HG03108 (cell line): Measurements from ENCODE around the gene STRA6.

Experiments
- ATAC-seq: cut with Tn5 transposase; IDR thresholded peaks from one replicate; pipeline ENCODE4 v1.9.1; 2021; ENCODE audit warnings: moderate library complexity; ENCODE audit not compliant: unreplicated experiment

STRA6 gene, protein sequence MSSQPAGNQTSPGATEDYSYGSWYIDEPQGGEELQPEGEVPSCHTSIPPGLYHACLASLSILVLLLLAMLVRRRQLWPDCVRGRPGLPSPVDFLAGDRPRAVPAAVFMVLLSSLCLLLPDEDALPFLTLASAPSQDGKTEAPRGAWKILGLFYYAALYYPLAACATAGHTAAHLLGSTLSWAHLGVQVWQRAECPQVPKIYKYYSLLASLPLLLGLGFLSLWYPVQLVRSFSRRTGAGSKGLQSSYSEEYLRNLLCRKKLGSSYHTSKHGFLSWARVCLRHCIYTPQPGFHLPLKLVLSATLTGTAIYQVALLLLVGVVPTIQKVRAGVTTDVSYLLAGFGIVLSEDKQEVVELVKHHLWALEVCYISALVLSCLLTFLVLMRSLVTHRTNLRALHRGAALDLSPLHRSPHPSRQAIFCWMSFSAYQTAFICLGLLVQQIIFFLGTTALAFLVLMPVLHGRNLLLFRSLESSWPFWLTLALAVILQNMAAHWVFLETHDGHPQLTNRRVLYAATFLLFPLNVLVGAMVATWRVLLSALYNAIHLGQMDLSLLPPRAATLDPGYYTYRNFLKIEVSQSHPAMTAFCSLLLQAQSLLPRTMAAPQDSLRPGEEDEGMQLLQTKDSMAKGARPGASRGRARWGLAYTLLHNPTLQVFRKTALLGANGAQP

DNA sequence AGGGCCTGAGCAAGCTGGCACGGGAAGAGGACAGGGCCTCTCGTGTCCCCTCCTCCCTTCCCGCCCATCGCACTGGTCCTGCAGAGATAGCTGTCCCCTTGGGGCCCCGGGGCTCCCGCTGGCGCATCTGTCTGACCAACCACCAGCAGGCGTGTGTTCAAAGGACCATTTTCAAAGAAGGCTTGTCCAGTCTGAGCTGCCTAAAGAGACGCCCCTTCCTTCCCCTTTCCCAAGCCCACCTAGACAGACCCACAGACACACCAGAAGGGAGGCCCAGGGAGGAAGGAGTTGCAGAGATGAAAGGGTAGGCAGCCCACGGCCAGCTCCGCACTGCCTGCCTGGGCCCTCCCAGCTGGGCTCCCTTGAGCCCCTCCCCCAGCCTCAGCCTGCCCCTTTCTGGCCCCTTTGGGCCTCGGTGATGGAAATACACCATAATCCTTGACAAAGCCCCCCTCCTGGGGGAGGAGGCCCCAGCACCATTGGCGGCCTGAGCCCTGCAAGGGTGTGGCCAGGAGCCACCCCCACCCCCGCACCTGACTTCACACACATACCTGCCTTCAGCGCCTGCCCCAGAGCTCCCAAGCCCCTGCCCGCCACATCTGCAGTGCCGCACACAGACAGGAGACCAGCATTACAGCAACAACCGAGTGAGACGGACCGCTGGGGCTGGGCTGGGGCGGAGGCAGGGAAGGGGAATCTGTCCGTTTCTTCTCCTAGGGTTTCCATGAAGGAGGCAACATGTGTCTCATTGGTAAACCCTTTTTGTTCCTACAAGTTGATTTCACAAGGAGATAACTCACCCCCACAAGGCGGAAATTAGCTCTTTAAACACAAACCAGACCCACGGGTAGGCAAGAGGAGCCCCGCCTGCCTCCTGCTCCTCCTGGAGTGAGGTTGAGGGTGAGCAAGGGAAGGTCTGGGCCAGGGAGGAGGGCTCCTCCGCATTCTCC is at the start of gene STRA6:
Gene STRA6 (minus strand): TSS at position 336 of the 950 bp plus-strand sequence. CDS start 520 bp downstream, outside the sequence.
- no peak for ATAC-seq

DNA sequence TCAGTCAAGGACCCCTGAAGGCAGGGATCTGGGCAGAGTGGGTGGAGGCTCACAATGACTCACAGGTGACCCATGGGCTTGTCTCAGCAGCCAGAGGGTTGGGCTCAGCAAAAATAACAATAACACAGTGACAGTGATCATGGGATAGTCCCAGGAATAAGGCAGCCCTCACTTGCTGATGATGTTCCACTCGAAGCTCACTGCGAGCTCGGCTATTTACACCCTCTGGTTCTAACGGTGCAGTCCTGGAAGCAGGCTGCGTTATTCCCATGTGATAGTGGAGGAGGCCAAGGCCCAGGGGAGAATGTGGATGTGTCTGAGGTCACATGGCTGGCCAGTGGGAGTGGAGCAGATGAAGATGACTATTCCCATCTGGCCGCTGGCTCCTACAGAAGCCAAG is 49.7 kb upstream of the STRA6 start:
- no peak for ATAC-seq

DNA sequence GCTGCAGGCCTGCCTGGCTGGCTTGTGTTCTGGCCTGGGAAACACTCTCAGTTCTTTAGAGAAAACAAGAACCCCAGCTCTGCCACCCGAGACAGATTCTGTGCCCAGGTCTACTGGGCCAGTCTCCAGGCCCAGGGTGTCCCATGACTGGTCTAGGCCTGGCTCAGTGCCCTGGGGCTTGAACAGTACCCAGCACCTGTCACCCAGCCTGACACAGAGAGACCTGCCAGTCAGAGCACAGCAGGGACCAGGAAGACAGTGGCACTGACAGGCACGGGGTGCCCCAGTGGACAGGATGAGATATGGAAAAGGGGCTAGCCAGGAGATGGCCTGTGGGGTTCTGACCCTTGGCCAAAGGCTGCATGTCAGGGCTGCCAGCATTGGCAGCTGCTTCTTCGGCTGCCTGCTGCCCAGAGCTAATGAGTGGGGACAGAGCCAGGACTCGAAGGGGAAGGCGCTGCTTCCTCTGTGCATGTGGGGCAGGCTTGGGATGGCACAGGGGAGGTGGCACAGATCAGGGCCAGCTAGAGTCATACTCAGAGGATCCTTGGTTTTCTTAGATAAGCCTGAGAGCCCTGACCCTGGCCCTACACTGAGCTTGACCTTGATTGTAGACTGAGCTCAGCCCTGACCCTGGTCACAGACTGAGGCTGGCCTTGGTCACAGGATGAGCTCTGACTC is 48.7 kb upstream of the STRA6 start:
- ATAC-seq, result no peak

DNA sequence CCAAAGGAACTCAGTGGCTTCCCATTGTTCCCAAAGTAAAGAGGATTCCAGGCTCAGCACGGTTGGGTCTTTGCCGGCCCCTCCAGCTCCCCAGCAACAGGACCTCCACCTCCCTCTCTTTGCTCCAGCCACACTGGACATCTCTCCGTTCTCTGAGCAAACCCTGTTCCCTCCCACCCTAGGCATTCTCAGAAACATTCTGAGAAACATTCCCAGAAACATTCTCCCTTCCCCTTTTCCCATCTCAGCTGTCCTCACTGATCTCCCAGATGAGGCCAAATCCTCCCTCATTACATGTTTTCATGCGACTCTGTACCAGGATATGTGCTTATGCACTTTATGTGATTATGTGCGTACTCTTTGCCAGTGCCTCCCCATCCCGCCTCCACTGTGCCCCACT is 47.7 kb upstream of the STRA6 start:
- no peak for ATAC-seq

DNA sequence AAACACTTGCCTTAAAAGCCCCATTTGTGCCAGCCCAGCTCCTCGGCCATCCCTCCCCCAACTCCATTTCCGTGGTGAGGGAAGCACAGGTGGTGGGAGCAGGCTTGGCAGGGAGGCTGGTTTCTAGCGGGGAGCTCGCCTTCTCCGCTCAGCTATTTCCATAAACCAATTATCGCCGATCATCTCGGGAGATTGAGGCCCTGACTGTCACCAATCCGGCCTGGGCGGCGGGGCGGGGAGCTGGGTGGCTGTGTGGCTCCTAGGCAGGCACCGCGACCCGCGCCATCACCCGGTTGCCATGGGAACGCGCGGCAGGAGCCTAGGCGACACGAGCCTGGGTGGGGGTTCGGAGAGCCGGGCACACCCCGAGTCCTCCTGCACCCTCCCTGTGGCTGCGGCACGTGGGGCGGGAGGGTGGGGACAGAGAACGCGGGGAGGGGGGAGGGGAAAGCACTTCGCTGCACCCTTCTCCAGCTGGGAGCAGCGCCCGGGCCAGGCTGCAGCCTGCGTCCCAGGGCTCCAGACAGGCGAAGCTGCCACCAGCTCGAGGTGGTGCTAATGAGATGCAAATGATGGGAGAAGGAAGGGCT is 42.9 kb upstream of the STRA6 start:
- no peak for ATAC-seq

DNA sequence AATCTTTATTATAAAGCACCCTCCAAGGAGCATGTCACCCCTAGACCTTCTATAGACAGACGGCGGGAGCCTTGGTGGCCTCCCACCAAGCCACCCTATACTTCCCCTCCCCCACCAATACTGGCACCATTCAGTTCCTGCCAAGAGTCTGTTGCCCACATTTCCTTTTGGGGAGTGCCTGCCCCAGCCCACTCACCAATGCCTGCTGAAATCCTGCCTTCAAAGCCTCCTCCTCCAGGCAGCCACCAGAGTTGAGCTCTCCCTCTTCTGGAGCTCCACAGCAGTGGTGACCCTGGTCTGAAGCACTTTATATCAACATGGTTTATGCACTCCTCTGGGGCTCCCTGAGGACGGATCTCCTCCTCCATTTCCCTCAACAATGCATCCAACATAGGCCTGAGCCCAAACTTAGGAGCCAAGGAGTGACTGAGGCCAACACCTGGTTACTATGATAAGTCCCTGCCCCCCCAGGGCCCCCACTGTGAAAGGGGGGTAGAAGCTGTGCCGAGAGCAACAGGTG is 42.3 kb upstream of the STRA6 start:
- no peak for ATAC-seq

DNA sequence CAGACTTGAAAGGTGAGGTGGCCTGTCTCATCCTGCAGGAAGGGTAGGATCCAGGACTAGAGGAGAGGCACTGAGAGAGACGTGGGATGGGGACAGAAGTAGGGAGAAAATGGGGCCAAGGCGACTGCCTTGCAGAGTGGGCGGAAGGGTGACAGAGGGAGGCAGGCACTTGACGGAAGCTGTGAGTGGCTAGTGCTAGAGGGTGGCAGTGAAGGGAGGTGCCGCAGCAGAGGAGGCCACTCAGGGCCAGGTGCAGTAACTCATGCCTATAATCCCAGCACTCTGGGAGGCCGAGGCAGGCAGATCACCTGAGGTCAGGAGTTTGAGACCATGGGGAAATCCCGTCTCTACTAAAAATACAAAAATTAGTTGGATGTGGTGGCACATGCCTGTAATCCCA is 40.8 kb upstream of the STRA6 start:
- ATAC-seq, result no peak

DNA sequence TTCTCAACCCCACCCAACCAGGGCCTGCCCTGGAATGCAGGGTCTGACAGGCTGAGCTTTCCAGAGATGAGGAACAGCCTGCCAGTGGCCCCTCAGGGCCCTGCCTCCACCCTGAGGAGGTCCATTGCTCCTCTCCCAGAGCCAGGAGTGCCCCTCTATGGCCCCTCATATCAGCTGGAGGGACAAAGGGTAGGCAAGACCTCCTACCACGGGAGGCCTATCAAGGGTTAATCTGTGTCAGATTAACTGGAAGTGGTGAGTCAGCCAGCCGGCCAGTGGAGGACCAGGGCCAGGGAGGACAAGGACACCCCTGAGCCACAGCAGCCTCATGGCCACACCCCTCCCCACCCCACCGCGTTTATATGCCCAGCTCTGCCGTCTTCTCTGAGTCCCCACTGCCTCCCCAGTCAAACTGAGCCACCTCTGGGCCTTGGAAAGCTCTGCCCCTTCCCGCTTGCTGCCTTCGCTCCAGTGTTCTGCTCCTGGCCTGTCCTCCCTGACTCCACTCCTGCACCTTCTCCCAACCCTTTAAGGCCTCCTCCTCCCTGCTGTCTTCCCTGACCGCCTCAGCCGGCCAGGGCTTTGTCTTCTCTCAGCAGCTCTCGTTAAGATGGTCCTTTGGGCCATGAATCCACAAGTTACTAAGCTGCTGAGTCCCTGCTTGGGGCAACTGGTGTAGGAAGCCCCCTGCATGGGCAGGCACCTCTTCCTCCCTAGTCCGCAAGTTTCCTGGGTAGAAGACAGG is 40.0 kb upstream of the STRA6 start:
- ATAC-seq, result no peak

DNA sequence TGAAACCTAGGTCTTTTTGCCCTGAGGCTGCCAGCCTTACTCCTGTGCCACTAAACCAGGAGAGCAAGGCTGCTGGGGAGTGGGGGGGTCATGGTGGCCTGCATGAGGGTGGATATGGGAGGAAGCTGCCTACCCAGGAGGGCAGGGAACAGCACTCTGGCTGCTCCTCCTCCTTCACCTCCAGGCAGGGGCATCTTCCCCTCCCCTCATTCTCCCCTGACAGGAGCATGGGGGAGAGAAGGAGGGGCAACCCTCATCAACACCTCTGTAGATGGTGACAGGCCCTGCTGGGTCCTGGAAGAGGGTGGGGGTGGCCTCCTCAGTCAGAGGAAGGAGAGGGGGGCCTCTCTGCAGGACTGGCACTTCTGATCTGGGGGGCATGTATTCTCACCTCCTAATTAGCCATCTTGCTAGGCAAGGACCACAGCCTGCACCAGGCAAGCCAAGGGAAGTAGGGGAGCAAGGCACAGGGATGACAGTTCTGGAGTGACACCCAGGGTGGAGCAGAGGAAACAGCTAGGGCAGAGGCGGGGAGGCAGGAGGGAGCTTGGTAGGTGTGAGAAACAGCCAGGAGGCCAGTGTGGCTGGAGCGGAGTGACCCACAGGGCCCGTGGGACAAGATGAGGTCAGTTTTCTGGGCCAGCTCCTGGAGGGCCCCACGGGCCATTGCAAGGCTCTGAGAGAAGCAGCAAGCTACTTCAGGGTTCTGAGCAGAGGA is 38.5 kb upstream of the STRA6 start:
- ATAC-seq, result no peak

DNA sequence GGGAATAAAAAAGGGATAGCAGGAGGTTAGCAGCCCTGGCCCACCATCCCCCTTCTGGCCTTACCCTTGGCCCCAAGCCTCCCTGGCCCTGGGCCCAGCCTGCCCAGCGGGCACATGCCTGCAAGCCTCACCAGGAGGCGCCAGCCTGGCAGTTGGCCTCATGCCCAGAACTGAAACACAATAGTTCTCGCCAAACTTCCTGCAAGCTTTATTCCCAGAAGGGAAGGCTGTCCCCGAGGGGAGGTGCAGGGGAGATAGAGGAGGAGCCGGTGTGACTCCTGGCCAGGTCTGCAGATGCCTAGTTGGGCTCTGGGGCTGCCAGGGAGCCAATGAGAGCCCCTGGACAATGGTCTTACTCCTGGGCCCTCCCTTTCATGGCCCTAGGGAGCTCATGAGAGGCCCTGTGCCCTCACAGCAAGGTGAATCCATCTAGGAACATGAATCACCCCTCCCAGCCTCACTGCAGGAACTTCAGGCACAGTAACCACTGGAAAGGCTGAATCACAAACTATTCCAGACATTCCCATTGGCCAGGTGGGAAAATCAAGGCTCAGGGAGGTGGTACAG is 37.5 kb upstream of the STRA6 start:
- no peak for ATAC-seq

DNA sequence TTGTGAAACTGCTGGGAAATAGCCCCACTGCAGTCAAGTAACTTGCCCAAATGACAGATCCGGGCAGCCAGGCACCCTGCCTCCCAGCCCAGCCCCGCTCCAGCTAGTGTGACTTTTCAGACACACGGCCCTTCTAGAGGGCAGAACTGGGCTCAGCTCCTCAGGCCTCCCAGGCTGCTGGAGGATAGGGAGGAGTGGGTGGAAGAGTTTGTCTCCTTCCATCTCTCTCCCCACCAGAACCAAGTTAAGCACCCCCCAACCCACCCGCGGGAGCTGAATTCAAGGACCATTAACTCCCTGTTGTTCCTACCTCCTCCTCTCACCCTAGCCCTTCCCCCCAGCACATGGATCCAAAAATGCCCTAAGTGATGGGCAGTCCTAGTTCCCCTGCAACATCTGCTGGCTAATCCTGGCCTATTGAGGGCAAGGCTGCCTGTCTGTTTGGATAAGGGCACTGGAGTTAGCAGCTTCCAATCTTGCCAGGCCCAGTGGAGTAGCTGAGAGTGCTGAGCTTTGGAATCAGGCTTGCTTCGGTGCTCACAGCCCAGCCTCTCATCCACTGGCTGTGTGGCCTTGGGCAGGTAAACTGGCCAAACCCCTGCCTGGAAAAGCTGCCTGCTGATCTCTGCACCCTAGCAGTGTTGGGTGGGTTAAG is 36.6 kb upstream of the STRA6 start:
- ATAC-seq, result no peak

DNA sequence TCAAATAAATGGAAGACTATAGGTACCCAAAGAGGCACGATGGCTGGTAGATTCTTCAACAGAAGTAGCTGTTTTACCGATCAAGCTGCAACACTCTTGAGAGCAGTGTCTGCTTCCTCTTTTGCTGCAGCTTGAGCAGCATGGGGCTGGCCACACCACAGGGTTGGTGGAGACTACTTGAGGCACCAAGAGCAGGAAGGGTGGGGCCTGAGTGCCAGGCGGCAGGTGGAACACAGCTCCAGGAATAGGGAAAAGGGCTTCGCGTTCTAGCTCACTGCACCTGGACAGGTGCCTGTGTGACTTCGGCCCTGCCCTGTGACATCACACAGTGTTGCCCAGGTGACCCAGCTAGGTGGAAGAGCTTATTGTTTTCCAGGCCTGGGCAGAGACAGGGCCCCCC is 33.4 kb upstream of the STRA6 start, which contains the start of gene CCDC33:
Gene CCDC33 (plus strand): TSS at position 365 of the 400 bp plus-strand sequence. CDS start 394 bp downstream, outside the sequence.
- ATAC-seq, result no peak

DNA sequence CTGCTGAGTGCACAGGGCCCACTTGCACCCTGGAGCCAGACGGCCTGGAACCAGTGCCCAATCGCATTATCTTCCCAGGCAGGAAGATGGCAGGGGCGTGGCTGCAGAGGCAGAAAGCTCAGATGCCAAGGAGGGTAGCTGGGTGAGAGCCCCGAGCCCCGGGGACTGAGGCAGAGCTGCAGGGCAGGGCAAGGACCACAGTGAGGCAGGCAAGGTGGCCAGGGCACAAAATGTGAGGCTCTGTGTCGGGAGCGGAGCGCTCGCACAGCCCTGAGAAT is 31.9 kb upstream of the STRA6 start:
- no peak for ATAC-seq

DNA sequence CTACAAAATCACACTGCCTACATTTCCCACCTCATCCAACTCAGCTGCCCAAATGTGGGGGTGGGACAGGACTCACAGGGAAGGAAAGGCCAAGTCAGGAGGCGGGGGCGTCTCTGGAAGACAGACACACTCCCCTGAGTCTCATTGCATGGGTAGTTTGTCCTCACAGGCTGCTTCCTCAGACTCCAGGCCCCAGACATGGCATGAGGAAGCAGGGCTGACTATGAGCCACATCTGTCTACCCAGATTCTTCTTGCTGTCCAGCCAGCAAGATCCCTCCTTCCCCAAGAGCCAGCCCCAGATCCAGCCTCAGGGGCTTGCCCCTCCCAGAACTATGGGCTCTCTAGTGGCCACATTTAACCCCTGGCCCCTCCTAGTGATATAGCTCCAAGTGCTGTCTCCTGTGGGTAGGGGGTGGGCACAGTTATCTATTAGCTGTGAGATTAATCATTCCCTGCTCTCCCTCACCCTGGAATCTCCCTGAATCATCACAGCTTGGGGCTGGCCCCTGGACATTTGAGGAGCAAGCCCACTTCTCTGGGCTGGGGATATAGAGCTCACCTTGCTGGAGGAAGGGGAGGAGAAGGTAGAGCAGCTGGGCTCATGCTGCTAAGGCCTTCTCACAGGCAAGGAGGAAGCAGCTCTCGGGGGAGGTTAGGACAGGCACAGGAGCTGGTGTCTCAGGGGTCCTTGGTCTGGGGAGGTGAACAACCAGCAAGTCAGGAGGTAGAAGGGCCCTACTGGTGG is 31.4 kb upstream of the STRA6 start:
- ATAC-seq, result no peak

DNA sequence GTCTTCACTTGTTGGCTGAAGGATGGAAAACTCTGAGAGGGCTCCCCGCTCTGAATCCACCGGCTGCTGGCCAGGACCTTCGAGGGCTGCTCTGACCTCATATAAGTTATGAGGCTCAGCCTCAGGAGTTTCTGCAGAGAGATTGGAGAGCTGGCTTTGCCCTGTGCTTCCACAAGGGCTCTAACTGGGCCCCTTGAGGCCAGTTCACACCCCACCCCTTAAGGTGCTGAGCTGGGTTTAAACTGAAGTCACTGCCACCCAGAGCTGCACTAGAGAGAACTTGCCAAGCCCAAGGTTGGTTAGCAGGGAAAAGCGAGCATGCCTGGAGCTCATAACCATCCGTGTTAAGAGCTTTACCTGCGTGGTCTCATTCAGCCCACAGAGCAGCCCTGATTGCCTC is 30.8 kb upstream of the STRA6 start:
- no peak for ATAC-seq

DNA sequence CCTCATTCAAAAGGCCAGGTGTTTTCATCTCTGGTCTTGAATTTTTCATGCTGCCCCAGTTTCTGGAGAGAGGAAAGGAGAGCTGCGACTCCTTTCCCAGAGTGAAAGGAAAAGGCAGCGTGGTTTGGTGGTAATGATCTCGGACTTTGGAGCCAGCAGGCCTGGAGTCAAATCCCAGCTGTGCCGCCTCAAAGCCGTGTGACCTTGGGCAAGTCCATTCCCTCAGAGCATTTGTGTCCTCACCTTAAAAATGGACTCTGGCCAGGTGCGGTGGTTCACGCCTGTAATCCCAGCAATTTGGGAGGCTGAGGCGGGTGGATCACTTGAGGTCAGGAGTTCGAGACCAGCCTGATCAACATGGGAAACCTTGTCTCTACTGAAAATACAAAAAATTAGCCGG is 28.9 kb upstream of the STRA6 start:
- ATAC-seq, result no peak

DNA sequence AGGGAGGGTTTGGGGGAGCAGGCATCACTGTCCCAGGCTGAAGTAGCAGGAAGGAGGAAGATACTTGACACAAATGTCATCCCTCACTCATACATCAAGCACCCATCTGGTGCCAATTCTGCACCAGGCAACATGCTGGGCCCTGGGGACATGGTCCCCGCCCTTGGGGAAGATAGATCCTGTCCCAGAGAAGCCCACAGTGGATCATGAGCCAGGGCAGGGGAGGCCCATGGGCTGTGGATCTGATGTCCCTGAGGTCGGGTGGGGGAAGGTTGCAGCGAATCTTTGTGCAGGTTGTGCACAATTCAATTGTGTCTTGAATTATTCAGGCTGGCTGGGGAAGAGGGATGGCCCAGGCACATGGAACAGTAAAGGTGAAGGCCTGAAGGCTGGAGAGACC is 27.1 kb upstream of the STRA6 start:
- no peak for ATAC-seq

DNA sequence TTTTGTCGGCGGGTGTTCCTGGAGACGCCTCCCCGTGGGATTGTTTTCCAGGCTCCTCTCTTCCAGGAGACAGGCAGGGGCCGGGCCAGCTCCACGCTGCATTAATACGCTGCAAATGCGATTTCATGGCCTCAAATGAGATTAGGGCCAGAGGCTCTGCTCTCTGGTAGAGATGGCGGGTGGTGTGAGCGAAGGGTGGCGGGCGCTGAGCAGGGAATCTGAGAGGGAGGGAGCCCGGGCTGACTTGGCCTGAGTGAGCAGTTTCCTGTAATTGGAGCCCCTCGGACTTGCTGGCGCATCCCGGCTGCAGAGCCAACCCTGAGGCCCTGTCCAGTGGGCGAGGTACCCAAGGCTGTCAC is 26.1 kb upstream of the STRA6 start:
- ATAC-seq, result no peak
